HepG2 (cell line): Measurements from ENCODE around the gene BCDIN3D. TPM values are rescaled to one million over a fixed set of nuclear protein-coding genes. Genes with fewer than 3 reads are reported as not detected.

Source experiments
- ATAD3A ChIP-seq: sonication (generic); formaldehyde crosslinking; IDR thresholded peaks from 2 replicates; pipeline ENCODE4 v1.4.0; 2020; ENCODE audit warnings: missing genetic modification reagents
- GABPA ChIP-seq, 2 experiments: IDR thresholded peaks; 2 replicates each; pipeline ENCODE4 v1.6.1; 2011 to 2016; ENCODE audit warnings: low read depth in 2 of 2, low read length in 1 of 2, missing biosample characterization in 1 of 2, missing genetic modification characterization in 1 of 2
- HMGXB4 ChIP-seq, 2 experiments: sonication (generic) in 1 of 2; formaldehyde crosslinking in 1 of 2; IDR thresholded peaks; 2 replicates each; pipeline versions ENCODE4 v1.4.0 to v1.6.1; 2018 to 2020; ENCODE audit warnings: missing genetic modification reagents in 2 of 2, borderline replicate concordance in 1 of 2, low read depth in 1 of 2, mild to moderate bottlenecking in 1 of 2, missing biosample characterization in 1 of 2
- HNF4A ChIP-seq: sonication (generic); formaldehyde crosslinking; IDR thresholded peaks from 2 replicates; pipeline ENCODE4 v1.4.0; 2020; ENCODE audit warnings: missing genetic modification reagents
- MBNL3 ChIP-seq: fragments of 250-450 bp; sonication (Bioruptor Pico); conservative IDR thresholded peaks from 2 replicates; pipeline ENCODE4 v1.8.0; 2022; ENCODE audit warnings: mild to moderate bottlenecking, inconsistent platforms
- POLR2G ChIP-seq: fragments of 200-400 bp; formaldehyde crosslinking; IDR thresholded peaks from 2 replicates; pipeline ENCODE4 v1.6.1; 2018; ENCODE audit warnings: mild to moderate bottlenecking, low read depth, low read length, moderate library complexity
- SALL1 ChIP-seq: sonication (generic); formaldehyde crosslinking; IDR thresholded peaks from 2 replicates; pipeline ENCODE4 v1.8.0; 2022; ENCODE audit warnings: mild to moderate bottlenecking, missing genetic modification reagents
- SIN3B ChIP-seq: fragments of 150-350 bp; IDR thresholded peaks from 2 replicates; pipeline ENCODE4 v1.6.1; 2014; ENCODE audit warnings: low read length
- SMYD3 ChIP-seq: sonication (generic); formaldehyde crosslinking; IDR thresholded peaks from 2 replicates; pipeline ENCODE4 v1.8.1; 2023; ENCODE audit warnings: mild to moderate bottlenecking, missing genetic modification reagents
- ZHX1 ChIP-seq: sonication (generic); formaldehyde crosslinking; IDR thresholded peaks from 2 replicates; pipeline ENCODE4 v1.8.1; 2022; ENCODE audit warnings: low read depth, mild to moderate bottlenecking, missing genetic modification reagents
- ZNF143 ChIP-seq: sonication (generic); formaldehyde crosslinking; IDR thresholded peaks from 2 replicates; pipeline ENCODE4 v1.4.0; 2020; ENCODE audit warnings: missing genetic modification reagents
- ZNF20 ChIP-seq: sonication (generic); formaldehyde crosslinking; IDR thresholded peaks from 2 replicates; pipeline ENCODE4 v1.4.0; 2020; ENCODE audit warnings: mild to moderate bottlenecking, moderate library complexity, missing genetic modification reagents
- ZNF557 ChIP-seq: sonication (generic); formaldehyde crosslinking; IDR thresholded peaks from 2 replicates; pipeline ENCODE4 v1.4.0; 2020; ENCODE audit warnings: missing genetic modification reagents
- ZNF563 ChIP-seq: sonication (generic); formaldehyde crosslinking; IDR thresholded peaks from 2 replicates; pipeline ENCODE4 v1.8.0; 2022; ENCODE audit warnings: mild to moderate bottlenecking, moderate library complexity, missing genetic modification reagents
- ZNF605 ChIP-seq: sonication (generic); formaldehyde crosslinking; IDR thresholded peaks from 2 replicates; pipeline ENCODE4 v1.8.0; 2022; ENCODE audit warnings: mild to moderate bottlenecking, missing genetic modification reagents
- ZNF704 ChIP-seq: sonication (generic); formaldehyde crosslinking; IDR thresholded peaks from 2 replicates; pipeline ENCODE4 v1.8.1; 2023; ENCODE audit warnings: mild to moderate bottlenecking, inconsistent platforms, moderate library complexity, missing genetic modification reagents, borderline replicate concordance
- ZNF781 ChIP-seq: sonication (generic); formaldehyde crosslinking; IDR thresholded peaks from 2 replicates; pipeline ENCODE4 v1.5.1; 2020; ENCODE audit warnings: borderline replicate concordance, mild to moderate bottlenecking, missing genetic modification reagents; ENCODE audit errors: not compliant biosample characterization
- polyA plus RNA-seq, 8 experiments: library from polyadenylated mRNA; depleted of rRNA in 3 of 8; stranded (reverse) in 7 of 8; unstranded in 1 of 8; fragments of >200 nt; fragmentation: Illumina TruSeq in 4 of 8; extraction: Trizol in 4 of 8; gene quantifications; 2 replicates each; pipeline versions ENCODE4 v1.2.1 to v1.2.3, GENCODE V29; 2011 to 2016; ENCODE audit warnings: low read depth in 4 of 8, missing spikeins in 1 of 8, mixed read lengths in 1 of 8; ENCODE audit not compliant: insufficient read depth in 1 of 8
- total RNA-seq, 5 experiments: library from RNA; depleted of rRNA; stranded (reverse); fragments of >200 nt; fragmentation: Illumina TruSeq; extraction: Trizol; gene quantifications; 2 replicates each; pipeline ENCODE4 v1.2.3, GENCODE V29; 2016; ENCODE audit warnings: low read depth in 1 of 5
- TF ChIP-seq, protein P1 (sequence below): sonication (generic); formaldehyde crosslinking; IDR thresholded peaks from 2 replicates; pipeline ENCODE4 v1.5.0; 2020; ENCODE audit warnings: mild to moderate bottlenecking, missing genetic modification reagents

Gene BCDIN3D
- total and polyA plus RNA-seq, 2 of the 13 experiments (the other 11 are each of a cell fraction or from before 2014, with no cell fraction given) = 2.2 to 2.5 TPM

GRCh38 chr12:49842519-49843352 lies at the start of gene BCDIN3D (continued):
- peak; percentile 70 to 73; a peak in 2 of 4 replicates for TF ChIP-seq HMGXB4 (CRISPR knock-in tag; IDR thresholded peaks at IDR 0.05; ENCODE audit: borderline replicate concordance in 1 of 2, low read depth in 1 of 2)
- peak; percentile 87 for TF ChIP-seq GABPA (IDR thresholded peaks at IDR 0.05; ENCODE audit: low read depth, low read length)
- peak; percentile 95 for TF ChIP-seq GABPA (CRISPR knock-in tag; IDR thresholded peaks at IDR 0.05; ENCODE audit: low read depth)
- TF ChIP-seq HNF4A (CRISPR knock-in tag) = no peak
- peak; percentile 92 for TF ChIP-seq ZNF605
- 0 out of 2 replicates have a peak, but pooled peaks have one; percentile 78 for TF ChIP-seq ZNF704 (CRISPR knock-in tag)
- TF ChIP-seq ZNF563 (CRISPR knock-in tag) = peak; percentile 57; the same call in 1 of the 2 replicates
- TF ChIP-seq SIN3B = peak; percentile 66; the same call in 1 of the 2 replicates
- no peak for TF ChIP-seq SMYD3
- peak; percentile 25 for TF ChIP-seq ZNF781 (CRISPR knock-in tag)
- TF ChIP-seq, protein P1, sequence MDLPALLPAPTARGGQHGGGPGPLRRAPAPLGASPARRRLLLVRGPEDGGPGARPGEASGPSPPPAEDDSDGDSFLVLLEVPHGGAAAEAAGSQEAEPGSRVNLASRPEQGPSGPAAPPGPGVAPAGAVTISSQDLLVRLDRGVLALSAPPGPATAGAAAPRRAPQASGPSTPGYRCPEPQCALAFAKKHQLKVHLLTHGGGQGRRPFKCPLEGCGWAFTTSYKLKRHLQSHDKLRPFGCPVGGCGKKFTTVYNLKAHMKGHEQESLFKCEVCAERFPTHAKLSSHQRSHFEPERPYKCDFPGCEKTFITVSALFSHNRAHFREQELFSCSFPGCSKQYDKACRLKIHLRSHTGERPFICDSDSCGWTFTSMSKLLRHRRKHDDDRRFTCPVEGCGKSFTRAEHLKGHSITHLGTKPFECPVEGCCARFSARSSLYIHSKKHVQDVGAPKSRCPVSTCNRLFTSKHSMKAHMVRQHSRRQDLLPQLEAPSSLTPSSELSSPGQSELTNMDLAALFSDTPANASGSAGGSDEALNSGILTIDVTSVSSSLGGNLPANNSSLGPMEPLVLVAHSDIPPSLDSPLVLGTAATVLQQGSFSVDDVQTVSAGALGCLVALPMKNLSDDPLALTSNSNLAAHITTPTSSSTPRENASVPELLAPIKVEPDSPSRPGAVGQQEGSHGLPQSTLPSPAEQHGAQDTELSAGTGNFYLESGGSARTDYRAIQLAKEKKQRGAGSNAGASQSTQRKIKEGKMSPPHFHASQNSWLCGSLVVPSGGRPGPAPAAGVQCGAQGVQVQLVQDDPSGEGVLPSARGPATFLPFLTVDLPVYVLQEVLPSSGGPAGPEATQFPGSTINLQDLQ (CRISPR knock-in tag) = peak; percentile 77
- peak; percentile 90 for TF ChIP-seq POLR2G
- peak; percentile 47; the same call in 1 of the 2 replicates for TF ChIP-seq ZNF143 (CRISPR knock-in tag)
- no peak for TF ChIP-seq ATAD3A (CRISPR knock-in tag)
- TF ChIP-seq ZNF20 (CRISPR knock-in tag) = 0 out of 2 replicates have a peak, but pooled peaks have one; percentile 32
- peak; percentile 76 for TF ChIP-seq SALL1 (CRISPR knock-in tag)
- TF ChIP-seq ZHX1 (CRISPR knock-in tag) = no peak
- no peak for TF ChIP-seq MBNL3
- 0 out of 2 replicates have a peak, but pooled peaks have one; percentile 52 for TF ChIP-seq ZNF557 (CRISPR knock-in tag)
